SK-N-SH (cell line): ENCODE measurements around the gene ZNF569. TPM values are rescaled to one million over a fixed set of nuclear protein-coding genes. Genes with fewer than 3 reads are reported as not detected.
"Not testable (repeated sequence)": the region's sequence is repeated elsewhere in the genome, so short reads cannot be mapped to it uniquely, and the experiment has no call there.

Source experiments
- CTCF ChIA-PET: fragments of 300-600, 350-600 bp; formaldehyde crosslinking; extraction: SDS; loops from one replicate; lab custom pipeline; 2021; lab: Yijun Ruan, JAX
- POLR2A ChIA-PET: fragments of 350-600 bp; sonication (Branson Sonifier 250); formaldehyde crosslinking; extraction: SDS; loops from one replicate; lab custom pipeline; 2020; ENCODE audit warnings: antibody characterized with exemption, inconsistent platforms; lab: Yijun Ruan, JAX
- DNase-seq: peaks from one replicate; pipeline ENCODE4 v3.0.0; 2012
- H2AFZ ChIP-seq: fragments of 200-600 bp; sonication (generic); 2 replicates; pipeline ENCODE4 v1.8.1; 2016; ENCODE audit warnings: antibody characterized with exemption, mild to moderate bottlenecking, low read depth
- H3F3A ChIP-seq: fragments of 200-600 bp; sonication (generic); replicated peaks from 2 replicates; pipeline ENCODE3; 2016; ENCODE audit warnings: antibody characterized with exemption, mild to moderate bottlenecking; ENCODE audit not compliant: insufficient read depth
- H3K27ac ChIP-seq, 2 experiments: fragments of 200-500 bp in 1 of 2; fragments of 200-600 bp in 1 of 2; sonication (Bioruptor generic) in 1 of 2; sonication (generic), shearing (Covaris generic) in 1 of 2; 2 replicates each; pipeline versions ENCODE4 v1.5.1 to v1.6.1; 2014 to 2016; ENCODE audit warnings: low read depth in 2 of 2, inconsistent platforms in 1 of 2, low read length in 1 of 2, mild to moderate bottlenecking in 1 of 2, mixed read lengths in 1 of 2
- H3K27me3 ChIP-seq: fragments of 200-600 bp; sonication (generic), shearing (Covaris generic); 2 replicates; pipeline ENCODE4 v1.6.1; 2016; ENCODE audit warnings: mixed run types; ENCODE audit not compliant: insufficient read depth
- H3K36me3 ChIP-seq, 2 experiments: fragments of 200-500 bp in 1 of 2; fragments of 200-600 bp in 1 of 2; sonication (Bioruptor generic) in 1 of 2; sonication (generic) in 1 of 2; replicated peaks in 1 of 2; 2 replicates each; pipeline versions ENCODE3 to v1.5.1; 2014 to 2016; ENCODE audit warnings: low read length in 1 of 2, mild to moderate bottlenecking in 1 of 2; ENCODE audit not compliant: insufficient read depth in 2 of 2, control insufficient read depth in 1 of 2
- H3K4me1 ChIP-seq, 2 experiments: fragments of 200-500 bp in 1 of 2; fragments of 200-600 bp in 1 of 2; sonication (Bioruptor generic) in 1 of 2; sonication (generic), shearing (Covaris generic) in 1 of 2; 2 replicates each; pipeline versions ENCODE4 v1.5.1 to v1.6.1; 2014 to 2016; ENCODE audit warnings: low read depth in 1 of 2, low read length in 1 of 2, mixed run types in 1 of 2; ENCODE audit not compliant: insufficient read depth in 2 of 2, control insufficient read depth in 1 of 2
- H3K4me2 ChIP-seq: fragments of 200-600 bp; sonication (generic), shearing (Covaris generic); 2 replicates; pipeline ENCODE4 v1.6.1; 2017; ENCODE audit warnings: mixed run types
- H3K4me3 ChIP-seq, 2 experiments: fragments of 200-500 bp in 1 of 2; fragments of 200-600 bp in 1 of 2; sonication (Bioruptor generic) in 1 of 2; sonication (generic), shearing (Covaris generic) in 1 of 2; 2 replicates each; pipeline versions ENCODE4 v1.5.1 to v1.8.1; 2014 to 2016; ENCODE audit warnings: low read depth in 2 of 2, inconsistent platforms in 1 of 2, low read length in 1 of 2, mild to moderate bottlenecking in 1 of 2, mixed read lengths in 1 of 2, moderate library complexity in 1 of 2
- H3K79me2 ChIP-seq: fragments of 200-600 bp; sonication (generic); 2 replicates; pipeline ENCODE4 v1.8.1; 2017; ENCODE audit warnings: mild to moderate bottlenecking; ENCODE audit not compliant: insufficient read depth
- H3K9ac ChIP-seq: fragments of 200-600 bp; sonication (generic); 2 replicates; pipeline ENCODE4 v1.6.1; 2017; ENCODE audit warnings: mixed run types
- H3K9me2 ChIP-seq: fragments of 200-600 bp; sonication (generic); 2 replicates; pipeline ENCODE4 v1.6.1; 2017; ENCODE audit warnings: mixed run types
- H3K9me3 ChIP-seq: fragments of 200-600 bp; sonication (generic); 2 replicates; pipeline ENCODE4 v1.6.1; 2017; ENCODE audit warnings: mixed run types, mild to moderate bottlenecking, moderate library complexity
- H4K20me1 ChIP-seq: fragments of 200-600 bp; sonication (generic); 2 replicates; pipeline ENCODE4 v1.6.1; 2017; ENCODE audit warnings: mild to moderate bottlenecking, mixed run types; ENCODE audit not compliant: insufficient read depth
- FOXJ3 ChIP-seq: sonication (generic); formaldehyde crosslinking; IDR thresholded peaks from 2 replicates; pipeline ENCODE4 v1.5.1; 2020; ENCODE audit warnings: mild to moderate bottlenecking, missing genetic modification reagents
- FOXM1 ChIP-seq: IDR thresholded peaks from 2 replicates; pipeline ENCODE4 v1.4.0; 2012; ENCODE audit warnings: low read depth, mild to moderate bottlenecking
- JUND ChIP-seq: IDR thresholded peaks from 2 replicates; pipeline ENCODE4 v1.4.0; 2012
- MXI1 ChIP-seq: IDR thresholded peaks from 2 replicates; pipeline ENCODE4 v1.6.1; 2012; ENCODE audit warnings: mild to moderate bottlenecking, low read depth, low read length, improper control_type of control experiment
- NRF1 ChIP-seq: IDR thresholded peaks from 2 replicates; pipeline ENCODE4 v1.6.1; 2012; ENCODE audit warnings: low read depth, mild to moderate bottlenecking, low read length
- POLR2AphosphoS5 ChIP-seq: IDR thresholded peaks from 2 replicates; pipeline ENCODE4 v1.6.1; 2012; ENCODE audit warnings: low read depth, low read length
- SIN3A ChIP-seq: IDR thresholded peaks from 2 replicates; pipeline ENCODE4 v1.6.1; 2012; ENCODE audit warnings: low read depth, mild to moderate bottlenecking, low read length, moderate library complexity, borderline replicate concordance
- USF2 ChIP-seq: fragments of 150-350 bp; IDR thresholded peaks from 2 replicates; pipeline ENCODE4 v1.6.1; 2017; ENCODE audit warnings: antibody characterized with exemption, low read length, low read depth, borderline replicate concordance
- ZBTB33 ChIP-seq: IDR thresholded peaks from 2 replicates; pipeline ENCODE4 v1.4.0; 2012; ENCODE audit warnings: low read depth, borderline replicate concordance
- whole genome bisulfite sequencing: methylation state at CpG from one replicate; pipeline ENCODE4 v1.1.6; 2017; ENCODE audit warnings: low lambda C conversion rate; 5-methylcytosine and 5-hydroxymethylcytosine counted together
- polyA plus RNA-seq, 3 experiments: library from polyadenylated mRNA; depleted of rRNA; stranded (reverse); fragments of >200 nt; gene quantifications; 2 replicates each; pipeline ENCODE4 v1.2.3, GENCODE V29; 2012
- TF ChIP-seq, protein P1 (sequence below): fragments of 200-600 bp; sonication (generic); IDR thresholded peaks from 2 replicates; pipeline ENCODE4 v1.6.1; 2017; ENCODE audit warnings: antibody characterized with exemption, mild to moderate bottlenecking, moderate library complexity

ZNF569 gene
- polyA plus RNA-seq, 1 of the 3 experiments (the other 2 are of a cell fraction) = 2.0 TPM

DNA sequence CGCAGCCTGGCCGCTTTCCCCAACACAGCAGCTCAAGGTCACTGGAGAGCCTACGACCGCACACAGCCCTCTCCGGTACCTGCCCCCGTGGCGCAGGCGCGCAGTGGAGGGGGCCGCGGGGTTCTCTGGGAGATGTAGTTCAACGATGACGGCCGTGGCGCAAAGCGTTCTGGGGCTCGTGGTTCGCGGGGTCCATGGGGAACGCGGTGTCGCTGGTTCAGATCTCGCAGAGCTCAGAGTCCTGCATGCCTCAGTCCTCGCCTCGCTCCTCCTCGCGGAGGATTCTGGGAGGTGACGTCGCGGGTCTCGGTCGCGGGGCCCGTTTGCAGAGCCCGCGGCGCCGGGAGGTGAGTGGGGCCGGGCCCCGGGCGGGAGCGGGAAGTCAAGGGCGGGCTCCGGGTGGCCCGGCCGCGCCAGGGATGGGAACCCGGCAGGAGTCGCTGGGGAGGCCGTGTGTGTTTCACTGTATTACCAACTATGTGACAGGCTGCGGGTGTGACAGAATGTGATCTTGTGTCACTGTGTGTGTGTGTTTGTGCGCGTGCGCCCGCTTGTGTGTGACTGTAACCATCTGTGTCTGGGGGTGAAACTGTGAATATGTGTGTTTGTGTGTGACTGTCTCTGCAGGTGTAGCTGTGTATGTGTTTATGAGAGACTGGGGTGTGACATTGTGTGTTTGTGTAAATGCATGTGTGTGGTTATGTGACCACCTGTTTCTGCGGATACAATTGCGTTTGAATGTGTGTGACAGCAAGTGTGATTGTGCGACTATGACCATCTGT lies 96.2 kb downstream of the ZNF569 start, which contains the start of gene ZNF527 (continued):
- TF ChIP-seq, protein P1, sequence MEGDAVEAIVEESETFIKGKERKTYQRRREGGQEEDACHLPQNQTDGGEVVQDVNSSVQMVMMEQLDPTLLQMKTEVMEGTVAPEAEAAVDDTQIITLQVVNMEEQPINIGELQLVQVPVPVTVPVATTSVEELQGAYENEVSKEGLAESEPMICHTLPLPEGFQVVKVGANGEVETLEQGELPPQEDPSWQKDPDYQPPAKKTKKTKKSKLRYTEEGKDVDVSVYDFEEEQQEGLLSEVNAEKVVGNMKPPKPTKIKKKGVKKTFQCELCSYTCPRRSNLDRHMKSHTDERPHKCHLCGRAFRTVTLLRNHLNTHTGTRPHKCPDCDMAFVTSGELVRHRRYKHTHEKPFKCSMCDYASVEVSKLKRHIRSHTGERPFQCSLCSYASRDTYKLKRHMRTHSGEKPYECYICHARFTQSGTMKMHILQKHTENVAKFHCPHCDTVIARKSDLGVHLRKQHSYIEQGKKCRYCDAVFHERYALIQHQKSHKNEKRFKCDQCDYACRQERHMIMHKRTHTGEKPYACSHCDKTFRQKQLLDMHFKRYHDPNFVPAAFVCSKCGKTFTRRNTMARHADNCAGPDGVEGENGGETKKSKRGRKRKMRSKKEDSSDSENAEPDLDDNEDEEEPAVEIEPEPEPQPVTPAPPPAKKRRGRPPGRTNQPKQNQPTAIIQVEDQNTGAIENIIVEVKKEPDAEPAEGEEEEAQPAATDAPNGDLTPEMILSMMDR = peak; percentile 19; the same call in 1 of the 2 replicates
- peak; percentile 95 for TF ChIP-seq ZBTB33
- TF ChIP-seq POLR2AphosphoS5 = peak; percentile 89
- no peak for TF ChIP-seq JUND
- no peak for TF ChIP-seq FOXM1
- TF ChIP-seq NRF1 = peak; percentile 84
- TF ChIP-seq USF2 = no peak
- TF ChIP-seq MXI1 = peak; percentile 61
- no peak for TF ChIP-seq FOXJ3 (CRISPR knock-in tag)

- CTCF ChIA-PET = interaction anchor here (0.6 to 0.7 kb wide), 2 partner anchors 52 to 434 kb away, joined by 3 read pairs; no protein-coding TSS in a partner anchor
Observed at GRCh38 chr19:37370386-37370879, 96.8 kb downstream of the ZNF569 start.

More at GRCh38 chr19:37370386-37370879, 96.8 kb downstream of the ZNF569 start:
- H2AFZ ChIP-seq = peak overlapping the region; percentile 89; the same call in 1 of the 2 replicates
- peak overlapping the region; percentile 73 for H3K4me2 ChIP-seq
- 18% methylated on average over 16 of the region's 18 CpGs for WGBS
- H3F3A ChIP-seq, H3K79me2 ChIP-seq, DNase-seq, H3K9me2 ChIP-seq, H3K9me3 ChIP-seq, H3K4me1 ChIP-seq, H3K27me3 ChIP-seq, H4K20me1 ChIP-seq: not testable (repeated sequence)
- peak overlapping the region; percentile 50 to 69 for H3K4me3 ChIP-seq
- 0 out of 2 replicates have a peak, but pooled peaks have one; percentile 2 for TF ChIP-seq SIN3A
- POLR2A ChIA-PET = interaction anchor here (1.0 to 1.4 kb wide), 4 partner anchors 36 to 136 kb away, joined by 6 to 8 read pairs (median 7); partner anchors contain the start of genes ZNF569 and ZNF793
- peak overlapping the region; percentile 67 for H3K9ac ChIP-seq
- H3K36me3 ChIP-seq = peaks cover 8 to 15% of the 10 kb centered on the region in 2 experiments
- peak overlapping the region in 1 of 2 experiments; percentile 72; a peak in 3 of 4 replicates for H3K27ac ChIP-seq
